ENCODE measurements around the gene RNPC3. TPM values are rescaled to one million over a fixed set of nuclear protein-coding genes. Genes with fewer than 3 reads are reported as not detected.

RNPC3 gene
- total RNA-seq, 1 experiment from 2014 or later, result 5.6 TPM

- TF ChIP-seq EZH2phosphoT487 (IDR thresholded peaks at IDR 0.05; ENCODE audit: borderline replicate concordance, low read length) (no peak), CTCF (conservative IDR thresholded peaks at IDR 0.05; ENCODE audit: low read depth, low read length) (no peak), EZH2 (IDR thresholded peaks at IDR 0.05; ENCODE audit: low read length, unreplicated experiment) (no peak)
- Histone ChIP-seq H3K4me3 (ENCODE audit: low read length) (no peak overlapping the region), H3K27me3 (ENCODE audit: low read length) (no peaks in the 10 kb centered on the region), H3K79me2 (ENCODE audit: low read length) (no peaks in the 10 kb centered on the region), H2AFZ (ENCODE audit: low read length) (no peak overlapping the region), H3K36me3 (ENCODE audit: low read depth, low read length) (no peaks in the 10 kb centered on the region), H4K20me1 (ENCODE audit: low read length) (no peaks in the 10 kb centered on the region), H3K4me1 (ENCODE audit: insufficient read depth, low read length) (peaks cover 18% of the 10 kb centered on the region), H3K4me2 (ENCODE audit: low read length) (no peak overlapping the region), H3F3A (ENCODE audit: low read length, unreplicated experiment) (no peaks in the 10 kb centered on the region), H3K27ac (ENCODE audit: low read length) (no peak overlapping the region), H3K9me3 (ENCODE audit: low read length) (no peaks in the 10 kb centered on the region), H3K9ac (ENCODE audit: low read length) (no peak overlapping the region), H3K9me2 (replicated peaks; ENCODE audit: low read length) (no peaks in the 10 kb centered on the region)
- BruUV-seq (replicated peaks), result no TSS peak
- intact Hi-C loops (cut with micrococcal nuclease), result no loop called here
- no peak for DNase-seq
- CTCF ChIA-PET, result no interaction called here
- no peak for ATAC-seq
- POLR2A ChIA-PET (ENCODE audit: unreplicated experiment), result no interaction called here
These were observed 8.0 kb upstream of the RNPC3 start for GRCh38 chr1:103517380-103518047.

GRCh38 chr1:103520822-103521221 is 4.7 kb upstream of the RNPC3 start:
- H3K36me3 ChIP-seq (ENCODE audit: low read depth, low read length), result no peaks in the 10 kb centered on the region
- no peak for TF ChIP-seq EZH2phosphoT487 (IDR thresholded peaks at IDR 0.05; ENCODE audit: borderline replicate concordance, low read length)
- TF ChIP-seq CTCF (conservative IDR thresholded peaks at IDR 0.05; ENCODE audit: low read depth, low read length), result no peak
- no peak for TF ChIP-seq EZH2 (IDR thresholded peaks at IDR 0.05; ENCODE audit: low read length, unreplicated experiment)
- intact Hi-C loops (cut with micrococcal nuclease), result no loop called here
- no peak overlapping the region for H3K9ac ChIP-seq (ENCODE audit: low read length)
- no peak overlapping the region for H3K27ac ChIP-seq (ENCODE audit: low read length)
- ChIA-PET POLR2A (ENCODE audit: unreplicated experiment) (no interaction called here), CTCF (no interaction called here)
- H3K27me3 ChIP-seq (ENCODE audit: low read length), result no peaks in the 10 kb centered on the region
- peaks cover 29% of the 10 kb centered on the region for H3K4me1 ChIP-seq (ENCODE audit: insufficient read depth, low read length)
- no peaks in the 10 kb centered on the region for H3F3A ChIP-seq (ENCODE audit: low read length, unreplicated experiment)
- no peak overlapping the region for H3K4me3 ChIP-seq (ENCODE audit: low read length)
- H3K9me3 ChIP-seq (ENCODE audit: low read length), result no peaks in the 10 kb centered on the region
- no peaks in the 10 kb centered on the region for H3K9me2 ChIP-seq (replicated peaks; ENCODE audit: low read length)
- H3K4me2 ChIP-seq (ENCODE audit: low read length), result no peak overlapping the region
- H2AFZ ChIP-seq (ENCODE audit: low read length), result no peak overlapping the region
- no peaks in the 10 kb centered on the region for H3K79me2 ChIP-seq (ENCODE audit: low read length)
- DNase-seq (no peak), ATAC-seq (no peak)
- H4K20me1 ChIP-seq (ENCODE audit: low read length), result no peaks in the 10 kb centered on the region
- BruUV-seq (replicated peaks), result no TSS peak

GRCh38 chr1:103523346-103523745 is 2.2 kb upstream of the RNPC3 start:
- Histone ChIP-seq H2AFZ (ENCODE audit: low read length) (no peak overlapping the region), H3K27ac (ENCODE audit: low read length) (no peak overlapping the region), H3K9me3 (ENCODE audit: low read length) (no peaks in the 10 kb centered on the region), H3F3A (ENCODE audit: low read length, unreplicated experiment) (no peaks in the 10 kb centered on the region), H3K9ac (ENCODE audit: low read length) (no peak overlapping the region), H3K36me3 (ENCODE audit: low read depth, low read length) (no peaks in the 10 kb centered on the region), H4K20me1 (ENCODE audit: low read length) (no peaks in the 10 kb centered on the region), H3K4me3 (ENCODE audit: low read length) (no peak overlapping the region), H3K79me2 (ENCODE audit: low read length) (peaks cover 25% of the 10 kb centered on the region), H3K4me1 (ENCODE audit: insufficient read depth, low read length) (peaks cover 22% of the 10 kb centered on the region), H3K4me2 (ENCODE audit: low read length) (no peak overlapping the region), H3K9me2 (replicated peaks; ENCODE audit: low read length) (no peaks in the 10 kb centered on the region), H3K27me3 (ENCODE audit: low read length) (no peaks in the 10 kb centered on the region)
- POLR2A ChIA-PET (ENCODE audit: unreplicated experiment), result no interaction called here
- CTCF ChIA-PET, result no interaction called here
- BruUV-seq (replicated peaks), result no TSS peak
- no peak for TF ChIP-seq EZH2phosphoT487 (IDR thresholded peaks at IDR 0.05; ENCODE audit: borderline replicate concordance, low read length)
- no peak for TF ChIP-seq CTCF (conservative IDR thresholded peaks at IDR 0.05; ENCODE audit: low read depth, low read length)
- no peak for TF ChIP-seq EZH2 (IDR thresholded peaks at IDR 0.05; ENCODE audit: low read length, unreplicated experiment)
- intact Hi-C loops (cut with micrococcal nuclease), result no loop called here
- DNase-seq (no peak), ATAC-seq (no peak)

All from PC-3 (cell line).